Neural cell (in vitro differentiated cells): ENCODE data around the gene SRGAP3.

Experiments used
- EZH2 ChIP-seq: fragments of 200-600, 300-800 bp; shearing (Covaris generic), sonication (generic); IDR thresholded peaks from 2 replicates; pipeline ENCODE4 v1.6.1; 2014; ENCODE audit warnings: antibody characterized with exemption, low read length, borderline replicate concordance, mild to moderate bottlenecking; ENCODE audit not compliant: insufficient read depth, poor library complexity, severe bottlenecking
- MXI1 ChIP-seq: fragments of 450-650 bp; conservative IDR thresholded peaks from 2 replicates; pipeline ENCODE4 v1.6.1; 2014; ENCODE audit warnings: antibody characterized with exemption, mild to moderate bottlenecking; ENCODE audit not compliant: poor library complexity, severe bottlenecking
- REST ChIP-seq: IDR thresholded peaks from 2 replicates; pipeline ENCODE4 v1.6.1; 2012; ENCODE audit warnings: borderline replicate concordance
- TF ChIP-seq, protein P1 (sequence below): fragments of 450-650 bp; IDR thresholded peaks from 2 replicates; pipeline ENCODE4 v1.5.1; 2014; ENCODE audit warnings: antibody characterized with exemption, mild to moderate bottlenecking, moderate library complexity; ENCODE audit not compliant: poor library complexity, severe bottlenecking

- TF ChIP-seq REST, result no peak
- no peak for TF ChIP-seq MXI1
- TF ChIP-seq, protein P1, sequence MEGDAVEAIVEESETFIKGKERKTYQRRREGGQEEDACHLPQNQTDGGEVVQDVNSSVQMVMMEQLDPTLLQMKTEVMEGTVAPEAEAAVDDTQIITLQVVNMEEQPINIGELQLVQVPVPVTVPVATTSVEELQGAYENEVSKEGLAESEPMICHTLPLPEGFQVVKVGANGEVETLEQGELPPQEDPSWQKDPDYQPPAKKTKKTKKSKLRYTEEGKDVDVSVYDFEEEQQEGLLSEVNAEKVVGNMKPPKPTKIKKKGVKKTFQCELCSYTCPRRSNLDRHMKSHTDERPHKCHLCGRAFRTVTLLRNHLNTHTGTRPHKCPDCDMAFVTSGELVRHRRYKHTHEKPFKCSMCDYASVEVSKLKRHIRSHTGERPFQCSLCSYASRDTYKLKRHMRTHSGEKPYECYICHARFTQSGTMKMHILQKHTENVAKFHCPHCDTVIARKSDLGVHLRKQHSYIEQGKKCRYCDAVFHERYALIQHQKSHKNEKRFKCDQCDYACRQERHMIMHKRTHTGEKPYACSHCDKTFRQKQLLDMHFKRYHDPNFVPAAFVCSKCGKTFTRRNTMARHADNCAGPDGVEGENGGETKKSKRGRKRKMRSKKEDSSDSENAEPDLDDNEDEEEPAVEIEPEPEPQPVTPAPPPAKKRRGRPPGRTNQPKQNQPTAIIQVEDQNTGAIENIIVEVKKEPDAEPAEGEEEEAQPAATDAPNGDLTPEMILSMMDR, result no peak
- no peak for TF ChIP-seq EZH2
Observed at GRCh38 chr3:8992854-8993253, 256.6 kb downstream of the SRGAP3 start.
